K562 (cell line): Measurements from ENCODE around the gene FAM222A. TPM values are rescaled to one million over a fixed set of nuclear protein-coding genes. Genes with fewer than 3 reads are reported as not detected.

Source experiments
- AFF4 ChIP-seq: sonication (generic); formaldehyde crosslinking; IDR thresholded peaks from 2 replicates; pipeline ENCODE4 v1.8.0; 2023; ENCODE audit warnings: mild to moderate bottlenecking, missing genetic modification reagents
- PTBP1 ChIP-seq: fragments of 200-400 bp; formaldehyde crosslinking; IDR thresholded peaks from 2 replicates; pipeline ENCODE4 v1.6.1; 2017; ENCODE audit warnings: low read depth, low read length
- STAT5A ChIP-seq: IDR thresholded peaks from 2 replicates; pipeline ENCODE4 v1.6.1; 2012; ENCODE audit warnings: low read length, inconsistent platforms, borderline replicate concordance
- TEAD4 ChIP-seq, 2 experiments: sonication (generic) in 1 of 2; formaldehyde crosslinking in 1 of 2; IDR thresholded peaks; 2 replicates each; pipeline versions ENCODE4 v1.6.1 to v1.8.0; 2012 to 2022; ENCODE audit warnings: borderline replicate concordance in 1 of 2, inconsistent platforms in 1 of 2, low read length in 1 of 2, mild to moderate bottlenecking in 1 of 2, missing genetic modification reagents in 1 of 2
- polyA plus RNA-seq, 8 experiments: library from polyadenylated mRNA; depleted of rRNA in 4 of 8; stranded (reverse) in 5 of 8; unstranded in 3 of 8; fragments of >200 nt; fragmentation: Nextera tagmentation in 2 of 8; fragmentation: Illumina TruSeq in 1 of 8; extraction: Ambion mirVana in 2 of 8; extraction: Trizol in 1 of 8; gene quantifications; 2 replicates each; pipeline versions ENCODE4 v1.2.1 to v1.2.3, GENCODE V29; 2011 to 2014; ENCODE audit warnings: inconsistent platforms in 1 of 8, missing spikeins in 1 of 8
- total RNA-seq, 7 experiments: library from RNA; depleted of rRNA in 6 of 7; stranded (reverse); fragments of >200 nt in 6 of 7; fragmentation: Illumina TruSeq in 2 of 7; extraction: Trizol in 2 of 7; gene quantifications; 2 replicates each; pipeline versions ENCODE4 v1.2.1 to v1.2.3, GENCODE V29; 2011 to 2021; ENCODE audit warnings: low replicate concordance in 1 of 7
- TF ChIP-seq, protein P1 (sequence below): fragments of 450-650 bp; IDR thresholded peaks from 2 replicates; pipeline ENCODE4 v1.6.1; 2016; ENCODE audit warnings: borderline replicate concordance

The FAM222A gene
- total and polyA plus RNA-seq, 9 of the 15 experiments (the other 6 are each of a cell fraction or from before 2014, with no cell fraction given): 0.03 to 0.36 (median 0.12) TPM; not detected in 1

DNA sequence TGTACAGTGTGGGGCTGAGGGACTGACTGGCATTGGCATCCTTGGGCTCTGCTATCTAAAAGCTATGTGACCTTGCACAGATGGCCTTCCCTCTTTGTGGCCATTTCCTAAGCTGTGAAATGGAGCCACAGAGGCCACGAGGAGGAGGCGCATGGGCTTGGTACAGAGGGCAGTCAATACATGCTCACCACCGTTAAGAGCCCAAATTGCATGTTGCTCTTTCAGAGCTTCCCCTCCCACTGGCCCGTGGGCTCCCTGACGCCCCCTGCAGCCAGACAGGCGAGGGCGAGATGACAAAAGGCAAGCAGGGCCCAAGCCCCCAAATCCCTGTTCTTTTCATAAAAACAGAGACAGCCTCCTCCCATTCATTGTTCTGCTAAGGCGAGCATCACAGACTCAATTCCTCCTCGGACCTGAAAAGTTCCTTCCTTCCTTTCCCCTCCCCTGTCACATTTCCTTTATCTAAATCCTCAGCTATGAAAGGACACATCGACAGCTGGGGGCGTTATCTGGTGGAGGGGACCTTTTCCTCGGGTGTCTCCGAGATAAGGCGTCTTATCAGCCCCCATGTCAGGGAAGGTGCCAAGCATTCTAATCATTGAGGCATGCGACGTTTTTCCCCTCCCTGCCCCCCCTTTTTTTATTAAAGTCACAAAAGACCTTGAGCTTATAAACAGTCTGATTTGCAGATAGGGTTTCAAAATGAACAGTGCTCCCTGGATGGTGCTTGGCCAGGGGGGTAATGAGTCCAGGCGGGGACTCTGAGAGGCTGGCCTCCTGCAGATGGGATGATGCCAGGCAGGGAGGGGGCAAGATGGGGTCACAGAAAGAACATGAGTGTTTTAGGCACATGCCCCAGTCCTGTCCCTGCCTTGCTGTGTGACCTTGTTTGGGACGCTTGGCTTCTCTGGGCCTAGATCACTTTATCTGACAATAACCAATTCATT is 26.4 kb downstream of the FAM222A start (continued):
- TF ChIP-seq TEAD4 (IDR thresholded peaks at IDR 0.05; ENCODE audit: low read length): peak; percentile 87
- TF ChIP-seq TEAD4 (CRISPR knock-in tag; IDR thresholded peaks at IDR 0.05; ENCODE audit: borderline replicate concordance): no peak
- no peak for TF ChIP-seq AFF4 (CRISPR knock-in tag)
- peak; percentile 65; the same call in 1 of the 2 replicates for TF ChIP-seq PTBP1
- peak; percentile 45; the same call in 1 of the 2 replicates for TF ChIP-seq STAT5A
- TF ChIP-seq, protein P1, sequence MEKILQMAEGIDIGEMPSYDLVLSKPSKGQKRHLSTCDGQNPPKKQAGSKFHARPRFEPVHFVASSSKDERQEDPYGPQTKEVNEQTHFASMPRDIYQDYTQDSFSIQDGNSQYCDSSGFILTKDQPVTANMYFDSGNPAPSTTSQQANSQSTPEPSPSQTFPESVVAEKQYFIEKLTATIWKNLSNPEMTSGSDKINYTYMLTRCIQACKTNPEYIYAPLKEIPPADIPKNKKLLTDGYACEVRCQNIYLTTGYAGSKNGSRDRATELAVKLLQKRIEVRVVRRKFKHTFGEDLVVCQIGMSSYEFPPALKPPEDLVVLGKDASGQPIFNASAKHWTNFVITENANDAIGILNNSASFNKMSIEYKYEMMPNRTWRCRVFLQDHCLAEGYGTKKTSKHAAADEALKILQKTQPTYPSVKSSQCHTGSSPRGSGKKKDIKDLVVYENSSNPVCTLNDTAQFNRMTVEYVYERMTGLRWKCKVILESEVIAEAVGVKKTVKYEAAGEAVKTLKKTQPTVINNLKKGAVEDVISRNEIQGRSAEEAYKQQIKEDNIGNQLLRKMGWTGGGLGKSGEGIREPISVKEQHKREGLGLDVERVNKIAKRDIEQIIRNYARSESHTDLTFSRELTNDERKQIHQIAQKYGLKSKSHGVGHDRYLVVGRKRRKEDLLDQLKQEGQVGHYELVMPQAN: no peak
